GM18951 (cell line): Measurements from ENCODE around the gene TMEM72.

Source experiments
- POLR2A ChIP-seq: IDR thresholded peaks from 4 replicates; pipeline ENCODE4 v1.6.1; 2011; ENCODE audit warnings: mild to moderate bottlenecking; ENCODE audit not compliant: insufficient read length, insufficient read depth; ENCODE audit errors: extremely low read depth
- in situ Hi-C: fragments of 300-500 bp; cut with MboI; formaldehyde crosslinking; loops from one replicate; pipeline ENCODE4 v1.12.0; 2022; ENCODE audit warnings: low sequenced_read_pairs, mixed read lengths, inconsistent platforms; ENCODE audit not compliant: unreplicated experiment

Gene TMEM72

GRCh38 chr10:44925811-44926750 is 14.9 kb downstream of the TMEM72 start:
- no peak for TF ChIP-seq POLR2A
- in situ Hi-C loops: no loop called here

GRCh38 chr10:44926751-44927351 is 15.7 kb downstream of the TMEM72 start:
- in situ Hi-C loops: no loop called here

DNA sequence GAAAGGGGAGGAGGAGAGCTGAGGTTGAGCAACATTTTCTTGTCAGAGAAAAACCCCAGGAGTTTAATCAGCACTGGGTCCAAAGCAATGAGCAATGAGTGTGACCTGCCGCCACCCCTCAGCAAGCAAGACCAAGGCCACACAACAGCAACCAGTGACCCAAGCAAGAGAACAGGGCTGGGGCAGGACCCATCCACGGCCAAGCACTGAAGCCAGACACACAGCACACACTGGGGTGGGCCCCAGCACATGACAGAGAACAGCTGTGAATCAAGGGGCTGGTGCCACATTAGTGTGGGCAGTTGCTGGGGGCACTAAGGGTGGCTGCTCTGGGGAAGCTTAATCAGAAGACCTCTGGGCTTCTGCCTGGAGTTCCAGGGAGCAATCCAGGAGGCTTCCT is 16.2 kb downstream of the TMEM72 start:
- in situ Hi-C loops: no loop called here

More at GRCh38 chr10:44926751-44927351, 15.7 kb downstream of the TMEM72 start:
- TF ChIP-seq POLR2A: no peak

DNA sequence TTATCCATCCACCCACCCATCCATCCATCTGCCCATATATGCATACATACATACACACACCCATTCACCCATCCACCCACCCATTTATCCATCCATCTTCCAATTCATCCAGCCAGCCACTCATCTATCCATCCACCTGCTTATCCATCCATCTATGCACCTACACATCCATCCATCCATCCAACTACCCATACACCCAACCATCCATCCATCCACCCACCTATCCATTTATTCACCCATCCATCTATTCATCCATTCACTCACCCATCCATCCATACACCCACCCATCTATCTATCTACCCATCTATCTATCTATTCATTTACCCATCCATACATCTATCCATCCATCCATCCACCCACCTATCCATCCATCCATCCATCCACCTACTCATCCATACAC is 17.3 kb downstream of the TMEM72 start:
- in situ Hi-C loops: no loop called here

More for the DNA sequence above, 16.2 kb downstream of the TMEM72 start:
- TF ChIP-seq POLR2A: no peak

GRCh38 chr10:44929356-44930255 is 18.5 kb downstream of the TMEM72 start:
- no peak for TF ChIP-seq POLR2A
- in situ Hi-C loops: no loop called here

More for the DNA sequence above, 17.3 kb downstream of the TMEM72 start:
- no peak for TF ChIP-seq POLR2A

DNA sequence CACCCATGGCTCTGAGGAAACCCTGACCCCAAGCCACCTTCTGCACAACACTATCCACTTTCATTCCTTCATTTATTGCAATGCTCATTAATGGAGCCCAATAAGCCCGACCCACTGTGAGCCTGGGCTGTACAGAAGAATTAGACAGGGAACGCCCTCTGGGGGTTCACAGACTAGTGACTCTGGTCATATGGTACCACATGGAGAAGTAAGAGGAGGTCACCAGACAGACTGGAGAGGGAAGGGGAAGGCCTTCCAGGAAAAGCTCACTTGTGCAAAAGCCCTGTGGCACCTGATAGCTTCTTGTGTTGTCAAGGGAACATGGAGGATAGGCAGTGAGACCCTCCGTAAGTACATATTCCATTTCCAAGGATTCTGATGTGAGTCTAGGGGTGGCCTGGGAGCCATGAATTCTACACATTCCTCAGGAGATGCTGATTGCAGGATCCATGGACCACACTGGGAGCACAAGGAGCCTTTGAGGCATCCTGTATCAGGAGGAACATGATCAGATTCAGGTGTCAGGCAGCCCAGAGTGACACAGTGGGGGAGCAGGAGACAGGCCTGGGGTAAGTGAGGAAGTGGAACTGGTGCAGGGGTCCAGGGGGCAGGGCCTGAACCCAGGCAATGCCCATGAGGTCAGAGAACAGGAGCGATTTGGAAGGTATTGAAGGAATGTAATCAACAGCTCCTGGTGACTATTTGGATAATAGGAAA is 19.9 kb downstream of the TMEM72 start:
- TF ChIP-seq POLR2A: no peak
- in situ Hi-C loops: no loop called here

- no peak for TF ChIP-seq POLR2A
- in situ Hi-C loops: no loop called here
Measured at GRCh38 chr10:44931621-44932516, 20.7 kb downstream of the TMEM72 start.

- in situ Hi-C loops: no loop called here
- no peak for TF ChIP-seq POLR2A
Measured at GRCh38 chr10:44932517-44933450, 21.6 kb downstream of the TMEM72 start.

DNA sequence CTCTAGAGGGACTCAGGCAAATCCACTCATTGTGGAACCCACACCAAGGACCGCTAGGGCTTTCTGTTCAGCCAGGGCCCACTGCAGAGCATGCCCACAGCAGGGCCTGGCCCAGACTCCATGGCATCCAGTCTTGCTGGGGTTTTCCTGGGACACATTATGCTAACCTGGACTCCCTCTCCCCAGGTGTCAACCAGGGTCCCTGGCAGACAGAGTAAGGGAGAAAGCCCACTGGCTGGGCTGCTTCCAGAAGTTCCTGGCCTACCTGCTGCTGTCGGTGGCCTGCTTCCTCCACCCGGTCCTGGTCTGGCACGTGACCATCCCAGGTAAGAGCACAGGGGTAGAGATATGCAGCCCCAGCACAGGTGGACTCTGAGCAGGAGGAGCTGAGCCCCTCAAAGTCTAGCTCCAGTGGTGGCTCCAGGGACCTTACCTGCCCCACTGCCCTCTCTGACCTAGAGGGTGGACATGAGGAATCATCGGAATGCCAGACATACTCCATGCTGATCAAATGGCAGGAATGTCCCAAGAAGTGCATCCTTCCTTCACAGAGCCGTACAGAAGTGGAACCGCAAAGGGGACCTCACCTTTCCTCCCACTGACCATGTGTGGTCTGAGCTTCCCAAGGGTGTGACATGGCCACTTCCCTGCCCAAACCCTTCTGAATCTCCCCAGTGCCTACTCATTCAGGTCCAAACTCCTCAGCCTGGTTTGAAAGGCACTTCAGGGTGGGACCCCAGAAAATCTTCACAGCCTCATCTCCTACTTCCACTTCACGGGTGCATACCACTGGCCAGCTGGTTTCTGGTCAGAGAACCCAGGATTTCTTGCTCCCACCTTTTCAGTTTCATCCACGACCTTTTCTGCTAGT is 22.5 kb downstream of the TMEM72 start:
- TF ChIP-seq POLR2A: no peak
- in situ Hi-C loops: no loop called here
